HG03342 (cell line): ENCODE data around the gene NFKBIL1.
"Not testable (repeated sequence)": the region's sequence is repeated elsewhere in the genome, so short reads cannot be mapped to it uniquely, and the experiment has no call there.

Experiments used
- ATAC-seq: cut with Tn5 transposase; IDR thresholded peaks from one replicate; pipeline ENCODE4 v1.9.1; 2021; ENCODE audit warnings: mild to moderate bottlenecking, moderate library complexity; ENCODE audit not compliant: unreplicated experiment

NFKBIL1 gene

DNA sequence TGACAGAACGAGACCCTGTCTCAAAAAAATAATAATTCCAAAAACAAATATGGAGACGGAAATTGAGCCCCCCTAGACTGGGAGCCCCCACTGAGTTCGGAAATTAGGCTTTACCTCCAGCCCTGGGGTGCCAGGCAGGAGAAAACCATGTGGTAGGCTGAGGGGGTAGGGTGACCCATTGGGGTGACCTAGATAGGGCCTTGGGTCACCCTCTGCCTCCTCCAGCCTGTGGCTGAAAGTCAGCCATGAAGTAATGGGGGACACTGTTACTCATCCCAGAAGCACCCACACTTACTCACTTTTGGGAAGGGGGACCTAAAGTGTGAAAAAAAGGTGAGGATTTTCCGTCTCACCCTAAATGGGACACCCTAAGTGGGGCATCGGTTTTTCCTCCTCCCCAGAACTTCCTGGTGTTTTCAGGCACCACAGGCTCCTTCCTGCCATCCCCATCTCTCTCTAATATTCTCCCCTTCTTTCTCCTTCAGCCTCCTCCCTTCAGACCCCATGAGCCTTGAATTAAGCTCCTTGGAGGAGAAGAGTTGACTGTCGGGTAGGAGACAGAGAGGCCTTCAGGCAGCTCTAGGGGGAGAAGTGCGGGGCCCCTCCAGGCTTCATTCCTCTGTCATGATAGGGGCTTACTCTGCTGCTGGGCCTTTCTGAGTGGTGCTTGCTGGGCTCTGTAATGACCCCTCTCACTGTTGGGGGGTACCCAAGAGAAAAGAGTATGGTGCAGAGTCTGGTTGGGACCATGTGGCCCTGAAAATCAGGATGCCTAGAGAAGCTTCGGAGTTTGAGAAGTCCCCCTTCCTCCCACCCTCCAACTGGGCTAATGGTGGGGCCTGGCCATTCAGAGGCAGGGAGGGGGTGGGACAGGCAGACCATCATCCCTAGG is 32.4 kb downstream of the NFKBIL1 start:
- ATAC-seq: no peak

DNA sequence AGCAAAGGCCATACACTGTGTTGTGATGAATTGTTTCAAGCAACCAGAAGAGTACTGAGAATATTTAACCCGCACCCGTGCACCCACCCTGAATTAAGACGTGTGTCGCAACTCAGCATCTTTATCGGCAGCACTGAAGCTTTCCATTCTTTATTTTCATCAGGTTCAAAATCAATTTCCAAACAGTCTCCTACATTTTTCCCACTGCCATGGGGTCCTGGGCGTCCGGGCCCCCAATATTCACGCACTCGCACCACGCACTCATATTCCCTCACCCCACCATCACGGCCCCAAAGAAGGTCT is 33.0 kb downstream of the NFKBIL1 start:
- no peak for ATAC-seq

DNA sequence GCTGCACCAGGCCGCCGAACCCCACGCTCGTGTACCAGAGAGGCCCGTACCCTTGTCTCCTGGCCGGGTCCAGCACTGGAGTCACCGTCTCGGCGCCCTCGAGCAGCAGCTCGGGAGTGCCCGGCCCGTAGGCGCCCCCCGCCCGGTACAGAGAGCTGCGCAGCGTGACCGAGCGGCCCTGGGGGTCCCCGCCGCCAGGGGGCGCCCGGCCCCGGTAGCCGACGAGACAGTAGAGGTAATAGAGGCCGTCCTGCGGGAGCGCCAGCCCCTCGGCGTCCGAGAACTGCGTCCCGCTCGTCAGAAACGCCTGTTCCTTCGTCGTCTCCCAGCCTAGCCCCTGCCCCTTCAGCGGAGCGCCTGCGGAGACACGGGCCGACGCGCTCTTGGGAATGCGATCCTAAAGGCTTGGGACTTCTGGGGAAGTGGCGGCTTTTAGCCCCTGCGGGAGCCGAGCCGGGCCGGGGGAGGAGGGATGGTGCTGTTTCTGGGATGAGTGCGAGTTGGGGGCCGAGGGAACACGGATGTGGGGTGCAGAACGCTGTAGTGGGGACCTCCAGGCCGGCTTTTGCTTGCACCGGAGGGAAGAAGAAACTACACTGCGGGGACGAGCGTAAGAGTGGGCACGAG is 33.5 kb downstream of the NFKBIL1 start:
- peak; percentile 56 for ATAC-seq

DNA sequence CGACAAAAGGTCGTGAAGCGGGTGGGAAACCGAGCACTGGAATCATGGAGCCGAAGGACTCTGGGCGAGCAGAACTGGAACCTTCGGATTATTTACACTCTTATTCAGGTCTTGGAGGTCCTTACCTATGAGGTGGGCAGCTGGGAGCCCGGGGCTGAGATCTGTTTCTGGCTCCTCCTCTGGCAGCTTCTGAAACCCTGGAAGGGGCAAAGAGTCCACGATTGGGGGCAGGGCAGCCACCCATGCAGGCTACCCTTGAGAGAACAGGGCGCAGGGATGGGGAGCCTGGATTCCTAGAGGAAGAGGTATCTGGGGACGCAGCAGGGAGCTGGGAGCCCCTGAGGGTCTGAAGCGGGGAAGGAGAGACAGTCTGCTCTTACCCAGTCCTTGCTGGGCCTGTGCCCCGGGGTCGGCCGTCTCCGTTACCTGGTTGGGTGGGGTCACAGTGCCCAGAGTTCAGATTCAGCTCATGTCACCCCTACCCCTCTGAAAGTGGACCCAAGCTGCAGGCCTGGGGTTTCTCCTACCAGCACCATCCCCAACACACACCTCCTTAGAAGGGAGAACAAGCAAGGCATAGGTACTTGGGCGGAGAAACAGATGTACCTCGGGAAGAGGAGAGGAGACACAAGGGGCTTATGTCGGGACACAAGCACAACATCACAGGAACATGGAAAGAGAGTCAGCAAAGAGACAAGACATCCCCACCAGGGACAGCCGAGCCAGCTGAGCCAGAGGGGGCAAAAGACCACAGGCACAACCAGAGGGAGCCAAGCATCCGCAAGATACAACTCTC is 34.2 kb downstream of the NFKBIL1 start:
- ATAC-seq: no peak

DNA sequence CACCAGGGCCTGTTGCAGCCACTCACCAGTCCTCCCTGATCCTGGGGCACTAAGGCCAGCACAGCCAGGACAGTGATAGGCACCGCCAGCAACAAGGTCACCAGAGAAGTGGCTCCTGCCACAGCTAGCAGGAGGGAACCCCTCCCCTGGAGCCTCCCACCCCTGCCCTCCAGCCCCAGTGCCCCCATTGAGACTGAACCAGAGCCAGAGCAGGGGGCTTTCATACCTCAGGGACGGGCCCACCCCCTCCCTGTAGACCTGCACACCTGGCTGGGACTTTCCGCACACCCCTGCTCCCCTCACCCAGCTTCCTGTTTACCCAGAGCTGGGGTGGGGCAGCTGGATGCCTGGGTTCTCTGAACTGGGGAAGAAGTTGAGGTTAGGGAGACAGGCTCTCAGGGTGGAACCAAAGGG is 34.8 kb downstream of the NFKBIL1 start, which contains the start of gene LTB:
LTB (minus strand) TSS at position 195 of the 414 bp plus-strand sequence; CDS start at position 188, 7 bp downstream.
- no peak for ATAC-seq

DNA sequence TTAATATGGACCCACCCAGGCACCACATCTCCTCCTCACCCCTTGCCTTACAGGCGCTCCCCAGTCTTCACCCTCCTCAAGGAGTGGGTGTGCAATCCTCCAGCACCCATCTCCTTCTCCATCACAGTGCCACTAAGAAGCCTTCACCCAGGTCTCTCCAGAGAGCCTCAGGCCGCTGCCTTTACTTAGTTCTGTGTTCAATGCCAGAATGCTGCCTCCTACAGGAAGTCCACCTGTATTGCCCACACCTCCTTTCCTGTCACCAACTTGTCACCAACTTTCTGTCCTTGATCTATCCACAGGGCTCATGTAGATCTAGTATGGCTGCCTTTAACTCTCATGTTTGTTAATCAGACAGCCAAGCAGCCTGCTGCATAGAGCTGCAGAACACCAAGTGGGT is 38.1 kb downstream of the NFKBIL1 start:
- ATAC-seq: no peak

DNA sequence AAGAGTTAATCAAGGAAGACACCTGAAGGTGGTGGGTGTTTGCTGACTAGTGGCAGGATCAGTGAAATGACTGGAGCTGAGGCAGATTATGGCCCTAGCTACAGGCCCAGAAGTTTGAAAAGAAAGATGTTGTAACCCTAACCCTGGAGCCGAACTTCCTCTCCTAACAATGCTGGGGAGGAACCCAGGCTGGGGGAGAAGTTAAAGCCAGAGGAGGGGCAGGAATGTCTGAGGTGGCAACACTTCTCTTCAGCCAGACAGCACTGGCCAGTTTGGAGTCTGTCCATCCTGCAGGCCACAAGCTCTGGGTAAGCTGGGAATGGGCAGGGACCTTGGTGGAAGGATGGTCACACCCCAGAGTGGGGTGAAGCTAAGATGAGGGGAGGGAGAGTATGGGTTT is 38.6 kb downstream of the NFKBIL1 start, which contains the start of gene LST1:
LST1 (plus strand) TSS at position 270 of the 400 bp plus-strand sequence. CDS start 1,023 bp downstream, outside the sequence.
- no peak for ATAC-seq

DNA sequence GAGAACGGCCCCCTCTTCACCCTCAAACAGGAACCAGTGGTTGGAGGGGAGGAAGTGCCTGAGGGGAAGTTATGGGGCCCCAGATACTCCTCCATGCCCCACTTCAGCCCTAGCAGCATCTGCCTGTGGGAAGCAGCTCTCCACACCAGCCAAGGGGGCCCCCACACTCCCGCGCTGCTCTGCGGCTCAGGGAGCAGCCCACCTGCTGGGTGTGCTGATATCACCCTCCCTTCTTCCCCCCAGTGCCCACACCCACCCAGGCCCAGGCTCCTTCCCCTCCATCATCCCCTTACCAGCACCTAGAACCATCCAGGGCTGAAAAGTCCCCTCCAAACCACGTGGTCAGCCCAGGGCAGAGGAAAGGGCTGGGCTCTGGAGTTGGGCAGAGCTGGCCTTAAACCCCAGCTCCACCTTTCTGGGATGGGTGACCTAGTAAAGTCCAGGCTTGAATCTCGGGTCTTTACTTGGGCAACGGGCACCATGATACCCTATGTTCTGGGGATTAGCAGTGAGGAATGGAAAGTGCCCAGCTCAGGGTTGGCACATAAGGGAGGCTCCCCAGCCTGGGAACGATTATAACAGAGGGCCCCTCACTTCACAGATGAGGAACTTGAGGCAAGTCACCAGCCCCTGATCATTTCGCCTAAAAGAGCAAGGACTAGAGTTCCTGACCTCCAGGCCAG is 39.3 kb downstream of the NFKBIL1 start:
- ATAC-seq: no peak

DNA sequence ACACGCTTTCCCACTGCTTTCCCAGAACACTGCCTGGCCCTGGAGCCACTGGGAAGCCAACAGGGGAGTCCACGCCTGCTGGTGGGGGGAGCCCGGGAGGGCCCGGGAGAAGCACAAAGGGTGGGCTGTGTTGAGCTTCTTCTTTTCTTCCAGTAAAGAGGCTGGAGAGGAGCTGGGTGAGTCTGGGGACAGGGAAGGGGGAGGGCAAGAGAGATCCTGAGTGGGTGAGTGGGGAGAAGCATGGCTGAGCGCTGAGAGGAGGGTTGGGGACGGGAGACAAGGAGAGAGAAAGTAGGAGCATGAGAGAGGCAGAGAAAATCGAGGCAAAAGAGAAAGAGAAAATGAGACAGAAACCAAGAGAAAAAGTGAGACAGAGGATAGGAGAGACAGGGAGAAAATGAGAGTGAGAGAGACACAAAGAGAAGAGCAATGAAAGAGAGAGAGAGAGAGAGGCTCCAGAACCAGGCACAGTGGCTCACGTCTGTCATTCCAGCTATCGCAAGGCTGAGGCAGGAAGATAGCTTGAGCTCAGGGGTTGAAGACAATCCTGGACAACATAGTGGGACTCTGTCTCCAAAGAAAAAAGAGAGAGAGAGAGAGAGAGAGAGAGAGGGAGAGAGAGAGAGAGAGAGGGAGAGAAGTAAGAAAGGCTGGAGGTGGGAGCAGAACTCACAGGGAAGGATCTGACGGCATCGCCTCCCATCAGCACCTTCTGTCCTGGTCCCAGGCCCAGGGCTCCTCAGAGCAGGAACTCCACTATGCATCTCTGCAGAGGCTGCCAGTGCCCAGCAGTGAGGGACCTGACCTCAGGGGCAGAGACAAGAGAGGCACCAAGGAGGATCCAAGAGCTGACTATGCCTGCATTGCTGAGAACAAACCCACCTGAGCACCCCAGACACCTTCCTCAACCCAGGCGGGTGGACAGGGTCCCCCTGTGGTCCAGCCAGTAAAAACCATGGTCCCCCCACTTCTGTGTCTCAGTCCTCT is 40.7 kb downstream of the NFKBIL1 start:
- no peak for ATAC-seq

DNA sequence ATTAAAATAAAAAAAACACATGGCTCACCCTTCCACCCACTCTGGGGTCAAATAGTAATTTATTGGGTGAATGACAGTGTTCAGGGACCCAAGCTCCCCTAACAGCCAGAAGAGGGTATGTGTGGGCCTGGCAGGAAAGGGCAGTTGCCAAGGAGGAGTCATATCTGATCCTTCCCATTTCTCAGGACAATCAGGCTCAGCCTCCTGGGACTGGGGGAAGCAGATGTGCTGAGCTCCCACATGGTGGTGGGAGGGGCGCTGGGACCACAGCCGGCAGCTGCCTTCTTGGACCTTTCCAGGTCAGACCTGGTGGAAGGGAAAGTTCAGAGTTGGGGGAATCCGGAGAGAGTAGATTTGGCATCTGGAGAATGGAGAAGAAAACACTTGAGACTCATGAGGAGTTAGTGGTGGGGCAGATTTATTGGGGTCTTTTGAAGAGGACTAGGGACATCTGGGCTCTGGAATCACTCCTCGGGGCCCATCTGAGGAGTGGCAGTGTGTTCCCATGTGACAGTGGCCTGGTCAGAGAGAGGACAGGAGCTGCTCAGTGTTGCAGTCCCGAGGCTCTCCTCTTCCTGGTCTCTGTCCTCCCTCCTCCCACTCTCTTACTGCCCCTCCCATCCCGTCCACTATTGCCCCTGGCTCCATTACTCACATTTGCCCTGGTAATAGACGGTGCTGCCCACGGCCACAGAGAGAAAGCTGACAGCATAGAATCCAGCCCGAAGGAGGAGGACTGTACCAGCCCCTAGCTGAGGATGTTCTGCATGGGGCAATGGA is 41.7 kb downstream of the NFKBIL1 start:
- ATAC-seq: no peak

DNA sequence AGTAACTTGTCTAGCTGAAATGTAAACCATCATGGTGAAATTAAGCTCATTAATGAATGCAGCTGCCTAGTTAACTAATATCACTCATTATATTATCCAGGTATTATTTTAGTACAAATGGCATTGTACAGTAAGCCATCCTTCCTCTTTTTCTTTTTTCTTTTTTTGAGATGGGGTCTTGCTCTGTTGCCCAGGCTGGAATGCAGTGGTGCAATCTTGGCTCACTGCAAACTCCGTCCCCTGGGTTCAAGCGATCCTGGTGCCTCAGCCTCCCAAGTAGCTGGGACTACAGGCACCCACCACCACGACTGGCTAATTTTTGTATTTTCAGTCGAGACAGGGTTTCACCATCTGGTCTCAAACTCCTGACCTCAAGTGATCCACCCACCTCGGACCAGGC is 43.3 kb downstream of the NFKBIL1 start:
- not testable (repeated sequence) for ATAC-seq

DNA sequence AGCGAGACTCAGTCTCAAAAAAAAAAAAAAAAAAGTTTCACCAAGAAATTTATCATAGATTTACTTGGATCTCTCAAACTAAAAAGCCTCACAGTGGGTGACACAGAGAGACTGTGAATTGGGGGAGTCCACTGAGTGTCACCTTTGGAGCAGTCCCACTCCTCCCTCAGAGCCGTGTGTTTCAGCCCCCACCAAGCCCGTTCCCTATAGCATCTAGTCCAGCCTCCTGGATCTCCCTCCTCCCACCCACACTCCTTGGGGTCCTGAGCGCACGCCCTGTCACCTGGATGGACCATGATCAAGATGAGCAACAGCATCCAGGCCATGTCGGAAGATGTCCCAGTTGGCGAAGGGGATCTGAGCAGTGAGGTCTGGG is 45.0 kb downstream of the NFKBIL1 start:
- no peak for ATAC-seq

DNA sequence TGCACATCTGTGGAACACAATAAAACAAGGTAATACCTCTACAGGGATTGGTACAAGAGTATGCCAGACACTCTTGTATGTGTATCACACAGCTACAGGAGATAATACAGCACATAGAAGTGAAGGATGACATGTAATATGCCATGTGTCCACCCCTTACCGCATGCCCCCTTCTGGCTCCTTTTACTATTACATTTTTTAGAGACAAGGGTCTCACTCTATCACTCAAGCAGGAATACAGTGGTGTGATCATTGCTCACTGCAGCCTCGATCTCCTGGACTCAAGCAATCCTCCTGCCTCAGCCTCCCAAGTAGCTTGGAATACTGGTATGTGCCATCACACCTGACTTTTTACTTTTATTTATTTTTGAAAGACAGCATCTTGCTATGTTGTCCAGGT is 49.6 kb downstream of the NFKBIL1 start:
- ATAC-seq: no peak

DNA sequence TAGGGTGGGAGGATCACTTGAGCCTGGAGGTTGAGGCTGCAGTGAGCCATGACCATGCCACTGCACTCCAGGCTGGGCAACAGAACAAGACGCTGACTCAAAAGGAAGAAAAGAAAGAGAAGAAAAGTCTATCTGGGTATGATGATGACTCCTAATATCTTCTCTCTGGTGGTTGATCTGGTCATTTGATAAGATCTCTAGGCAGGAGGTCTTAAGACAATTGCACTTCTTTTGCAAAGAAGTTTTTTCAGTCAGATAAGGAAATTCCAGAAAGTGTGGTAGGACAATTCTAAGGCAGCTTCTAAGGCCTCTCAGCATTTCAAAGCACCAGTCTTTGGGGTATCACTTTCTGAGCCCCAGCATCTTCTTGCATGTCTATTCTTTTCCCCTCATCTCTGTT is 59.9 kb downstream of the NFKBIL1 start:
- no peak for ATAC-seq
